WI38 (cell line): ENCODE results near the gene IDI2.

Experiments used
- H3K4me3 ChIP-seq: 2 replicates; pipeline ENCODE4 v1.5.1; 2011; ENCODE audit warnings: low read depth, mild to moderate bottlenecking, control low read depth, low read length
- CTCF ChIP-seq: IDR thresholded peaks from 2 replicates; pipeline ENCODE4 v1.5.1; 2012; ENCODE audit warnings: low read depth, mild to moderate bottlenecking, control low read depth, low read length

IDI2 gene

GRCh38 chr10:1009071-1009494, 16.6 kb downstream of the IDI2 start:
- TF ChIP-seq CTCF, result no peak

DNA sequence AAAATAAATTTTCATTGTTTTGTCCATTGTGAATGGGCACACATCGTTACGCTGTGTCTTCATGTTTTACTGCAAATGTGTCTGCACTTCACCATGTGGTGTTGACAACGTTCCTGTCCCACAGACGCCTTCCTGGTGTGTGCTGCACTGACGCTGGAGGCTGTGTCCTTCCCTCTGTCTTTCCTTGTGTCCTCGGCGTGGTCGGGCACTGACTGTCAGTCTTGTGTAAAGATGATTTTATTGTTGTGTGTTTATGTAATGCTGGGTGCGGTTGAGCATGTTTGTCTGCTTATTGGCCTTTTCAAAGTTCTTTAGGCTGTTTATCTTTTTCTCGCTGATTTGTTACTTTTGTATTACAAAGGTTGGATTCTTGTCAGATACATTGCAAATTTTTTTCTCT, 18.1 kb downstream of the IDI2 start:
- H3K4me3 ChIP-seq, result no peak overlapping the region
- no peak for TF ChIP-seq CTCF

More at GRCh38 chr10:1009071-1009494, 16.6 kb downstream of the IDI2 start:
- H3K4me3 ChIP-seq, result no peak overlapping the region

DNA sequence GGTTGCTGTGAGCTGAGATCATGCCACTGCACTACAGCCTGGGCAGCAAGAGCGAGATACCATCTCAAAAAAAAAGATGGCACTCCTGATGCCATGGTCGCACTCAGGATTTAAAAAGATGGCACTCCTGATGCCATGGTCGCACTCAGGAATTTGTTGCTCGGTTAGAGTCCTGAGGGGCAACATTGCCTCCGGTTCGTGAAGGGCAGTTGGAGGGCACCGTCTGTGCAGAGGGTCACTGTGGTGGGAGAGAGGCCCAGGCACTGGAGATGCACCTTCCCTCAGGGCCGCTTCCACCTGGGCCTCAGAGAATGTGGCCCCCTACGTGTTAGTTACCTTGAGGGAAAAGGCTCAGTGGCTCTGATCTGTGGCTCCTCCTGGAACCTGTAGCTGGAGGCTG, 19.1 kb downstream of the IDI2 start:
- H3K4me3 ChIP-seq, result no peak overlapping the region
- TF ChIP-seq CTCF, result no peak

DNA sequence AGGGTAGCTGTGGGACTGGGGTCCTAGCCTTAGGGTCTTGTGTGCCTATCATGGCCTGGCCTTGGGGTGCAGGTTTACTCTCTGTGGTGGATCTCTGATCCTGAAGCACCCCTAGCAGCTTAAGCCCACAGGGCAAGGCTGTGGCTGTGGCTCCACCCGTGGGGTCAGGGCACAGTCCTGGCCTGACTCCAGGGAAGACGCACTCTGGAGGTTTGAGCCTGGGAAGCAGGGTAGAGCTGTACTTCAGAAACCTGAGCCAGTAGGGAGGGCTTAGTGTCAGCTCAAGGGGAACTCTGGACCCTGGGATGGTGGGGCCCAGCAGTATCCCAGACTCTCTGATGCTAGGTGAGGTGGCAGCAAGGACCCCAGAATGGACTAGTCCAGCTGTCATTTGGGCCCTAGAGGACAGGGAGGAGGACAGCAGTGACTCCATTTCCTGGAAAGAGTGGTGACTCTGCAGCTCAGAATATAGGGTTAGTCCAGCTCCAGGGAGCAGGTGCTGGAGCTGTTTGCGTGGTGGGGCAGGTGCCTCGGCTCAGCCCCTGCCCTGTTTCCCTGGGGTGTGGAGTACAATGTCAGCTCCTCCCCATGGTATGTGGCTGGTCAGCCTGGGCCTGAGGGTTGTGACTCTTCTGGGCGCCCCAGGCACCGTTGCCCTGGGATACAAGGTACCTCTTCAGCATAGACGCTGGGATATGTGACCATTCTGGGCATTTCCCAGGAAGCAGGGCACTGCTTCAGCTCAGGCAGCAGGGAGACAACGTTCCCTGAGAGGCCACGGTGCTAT, 21.6 kb downstream of the IDI2 start:
- TF ChIP-seq CTCF, result no peak
- H3K4me3 ChIP-seq, result no peak overlapping the region

DNA sequence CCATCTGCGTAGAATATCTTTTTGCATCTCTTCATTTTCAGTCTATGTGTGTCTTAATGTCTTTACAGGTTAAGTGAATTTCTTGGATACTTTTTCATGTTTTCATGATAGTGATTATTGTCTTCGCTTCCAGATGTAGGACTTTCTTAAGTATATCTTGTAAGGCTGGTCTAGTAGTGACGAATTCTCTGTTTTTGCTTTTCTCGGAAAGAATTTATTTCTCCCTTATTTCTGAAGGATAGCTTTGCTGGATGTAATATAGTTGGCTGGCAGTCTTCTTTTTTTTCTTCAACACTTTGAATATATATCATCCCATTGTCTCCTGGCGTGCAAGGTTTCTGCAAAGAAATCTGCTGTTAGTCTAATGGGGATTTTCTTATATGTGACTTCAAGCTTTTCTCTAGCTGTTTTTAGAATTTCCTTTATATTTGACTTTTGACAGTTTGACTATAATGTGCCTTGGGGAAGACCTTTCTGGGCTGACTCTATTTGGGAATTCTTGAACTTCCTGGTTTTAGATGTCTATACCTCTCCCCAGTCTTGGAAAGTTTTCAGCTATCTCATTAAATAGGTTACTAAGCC, 23.1 kb downstream of the IDI2 start:
- TF ChIP-seq CTCF, result no peak
- H3K4me3 ChIP-seq, result no peak overlapping the region

GRCh38 chr10:997266-998022, 28.2 kb downstream of the IDI2 start:
- no peak overlapping the region for H3K4me3 ChIP-seq
- no peak for TF ChIP-seq CTCF

DNA sequence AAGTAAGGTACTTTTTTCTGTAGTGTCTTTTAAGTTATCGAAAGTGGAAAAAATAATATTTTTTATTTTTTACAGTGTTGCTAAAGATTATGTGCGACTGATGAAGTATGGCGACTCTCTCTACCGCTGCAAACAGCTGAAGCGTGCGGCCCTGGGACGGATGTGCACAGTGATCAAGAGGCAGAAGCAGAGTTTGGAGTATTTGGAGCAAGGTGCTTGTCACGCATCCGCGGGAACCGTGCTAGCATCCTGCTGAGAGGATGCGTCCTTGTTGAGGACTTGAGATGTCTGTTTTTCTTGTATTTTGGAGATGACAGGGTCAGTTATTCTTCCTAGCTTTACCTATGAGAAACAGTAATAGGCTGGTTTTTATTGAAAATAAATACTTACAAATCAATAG, 29.6 kb downstream of the IDI2 start:
- H3K4me3 ChIP-seq, result no peak overlapping the region
- TF ChIP-seq CTCF, result no peak
